Measurements from ENCODE around the gene TCP11L2. TPM values are rescaled to one million over a fixed set of nuclear protein-coding genes. Genes with fewer than 3 reads are reported as not detected.

Gene TCP11L2
- total RNA-seq, 1 experiment from 2014 or later, result 6.1 TPM

DNA sequence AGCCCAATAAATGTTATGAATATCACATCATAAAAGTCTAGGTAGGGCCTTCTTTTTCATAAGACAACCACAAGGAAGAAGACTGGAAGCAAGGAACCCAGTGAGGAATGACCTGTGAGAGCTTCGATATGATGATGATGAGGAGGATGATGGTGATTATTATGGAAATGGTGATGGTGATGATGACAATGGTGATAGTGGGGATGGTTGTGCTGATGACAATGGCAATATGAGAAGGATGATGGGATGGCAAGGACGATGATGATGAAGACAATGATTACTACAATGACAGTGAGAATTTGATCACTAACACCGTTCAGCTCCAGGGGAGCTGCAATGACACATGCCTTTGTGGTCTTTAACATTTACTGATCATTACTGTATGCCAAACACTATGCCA is 47.0 kb upstream of the TCP11L2 start:
- H3K4me1 ChIP-seq (ENCODE audit: insufficient read depth, low read length), result peaks cover 8% of the 10 kb centered on the region; the same call in 1 of the 2 replicates
- H3K23me2 ChIP-seq (ENCODE audit: insufficient read length, low read depth, low read length, poor library complexity, severe bottlenecking), result peaks cover 3% of the 10 kb centered on the region
- no peaks in the 10 kb centered on the region for H3K36me3 Mint-ChIP-seq (ENCODE audit: insufficient read depth in 1 of 3, low read depth in 3 of 3)
- H3K4me2 ChIP-seq (ENCODE audit: insufficient read depth, insufficient read length, low read length), result no peak overlapping the region
- no peak overlapping the region for H3K27ac Mint-ChIP-seq
- H2AK5ac ChIP-seq (ENCODE audit: insufficient read length, low read length), result no peak overlapping the region
- H4K91ac ChIP-seq (ENCODE audit: insufficient read length, low read depth, low read length), result no peak overlapping the region
- no peak overlapping the region for H2BK12ac ChIP-seq (ENCODE audit: insufficient read length, low read depth, low read length)
- H3K9me3 ChIP-seq (ENCODE audit: control insufficient read depth, low read depth, low read length), result no peaks in the 10 kb centered on the region
- H3K9me3 Mint-ChIP-seq, result no peaks in the 10 kb centered on the region
- H3K56ac ChIP-seq (ENCODE audit: insufficient read length, low read depth, low read length), result no peak overlapping the region
- no peak overlapping the region for H4K8ac ChIP-seq (replicated peaks; ENCODE audit: insufficient read length, low read depth, low read length)
- no peak overlapping the region for H3K4ac ChIP-seq (ENCODE audit: low read depth, low read length)
- H2BK5ac ChIP-seq (ENCODE audit: insufficient read length, low read length), result no peak overlapping the region
- H3K9ac ChIP-seq (ENCODE audit: extremely low read depth, insufficient read length, low read length), result no peak overlapping the region
- no peak overlapping the region for H3K14ac ChIP-seq (ENCODE audit: insufficient read depth, low read length)
- peaks cover 8 to 9% of the 10 kb centered on the region in 2 experiments for H3K4me1 Mint-ChIP-seq
- H3K79me2 ChIP-seq (ENCODE audit: insufficient read depth, low read length), result no peaks in the 10 kb centered on the region
- no peak overlapping the region for H2BK15ac ChIP-seq (ENCODE audit: low read depth, low read length)
- no peak overlapping the region for H3T11ph ChIP-seq (ENCODE audit: low read length)
- no peak overlapping the region for H3K18ac ChIP-seq (ENCODE audit: insufficient read length, low read depth, low read length)
- no CpG with 5 or more reads among the region's 3 CpGs for WGBS (ENCODE audit: extremely low coverage, insufficient read length, low lambda C conversion rate)
- H2BK20ac ChIP-seq (ENCODE audit: low read depth, low read length, poor library complexity, severe bottlenecking), result no peak overlapping the region
- H3K27ac ChIP-seq (ENCODE audit: insufficient read length, low read depth, low read length), result no peak overlapping the region
- no peak overlapping the region for H3K23ac ChIP-seq (ENCODE audit: insufficient read length, low read depth, low read length)
- no peak overlapping the region for H4K5ac ChIP-seq (ENCODE audit: insufficient read length, low read depth, low read length)
- H4K20me1 ChIP-seq (ENCODE audit: control insufficient read depth, insufficient read depth, insufficient read length), result no peaks in the 10 kb centered on the region
- DNase-seq, result no peak
- no peaks in the 10 kb centered on the region for H3K79me1 ChIP-seq (ENCODE audit: insufficient read depth, low read depth, low read length, poor library complexity, severe bottlenecking)
- TF ChIP-seq, protein P1, sequence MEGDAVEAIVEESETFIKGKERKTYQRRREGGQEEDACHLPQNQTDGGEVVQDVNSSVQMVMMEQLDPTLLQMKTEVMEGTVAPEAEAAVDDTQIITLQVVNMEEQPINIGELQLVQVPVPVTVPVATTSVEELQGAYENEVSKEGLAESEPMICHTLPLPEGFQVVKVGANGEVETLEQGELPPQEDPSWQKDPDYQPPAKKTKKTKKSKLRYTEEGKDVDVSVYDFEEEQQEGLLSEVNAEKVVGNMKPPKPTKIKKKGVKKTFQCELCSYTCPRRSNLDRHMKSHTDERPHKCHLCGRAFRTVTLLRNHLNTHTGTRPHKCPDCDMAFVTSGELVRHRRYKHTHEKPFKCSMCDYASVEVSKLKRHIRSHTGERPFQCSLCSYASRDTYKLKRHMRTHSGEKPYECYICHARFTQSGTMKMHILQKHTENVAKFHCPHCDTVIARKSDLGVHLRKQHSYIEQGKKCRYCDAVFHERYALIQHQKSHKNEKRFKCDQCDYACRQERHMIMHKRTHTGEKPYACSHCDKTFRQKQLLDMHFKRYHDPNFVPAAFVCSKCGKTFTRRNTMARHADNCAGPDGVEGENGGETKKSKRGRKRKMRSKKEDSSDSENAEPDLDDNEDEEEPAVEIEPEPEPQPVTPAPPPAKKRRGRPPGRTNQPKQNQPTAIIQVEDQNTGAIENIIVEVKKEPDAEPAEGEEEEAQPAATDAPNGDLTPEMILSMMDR (conservative IDR thresholded peaks at IDR 0.05), result no peak
- H2BK120ac ChIP-seq (ENCODE audit: low read depth, low read length, poor library complexity, severe bottlenecking), result no peak overlapping the region
- no peaks in the 10 kb centered on the region for H3K27me3 ChIP-seq (ENCODE audit: insufficient read depth, low read length)
- H2AFZ ChIP-seq (ENCODE audit: low read length), result no peak overlapping the region
- no peak overlapping the region for H3K4me3 Mint-ChIP-seq
- H3K27me3 Mint-ChIP-seq (ENCODE audit: low read depth), result peaks cover 5% of the 10 kb centered on the region
